Fibroblast of the aortic adventitia (primary cell): ENCODE results near the gene C8G. TPM values are rescaled to one million over a fixed set of nuclear protein-coding genes. Genes with fewer than 3 reads are reported as not detected.

Experiments
- DNase-seq: peaks from one replicate; pipeline ENCODE4 v3.0.0-alpha.2; 2010; ENCODE audit warnings: low read depth
- H3K4me3 ChIP-seq: 2 replicates; pipeline ENCODE4 v1.5.1; 2011; ENCODE audit warnings: low read depth, mild to moderate bottlenecking, control low read depth, low read length, moderate library complexity
- CTCF ChIP-seq: IDR thresholded peaks from 2 replicates; pipeline ENCODE4 v1.5.1; 2011; ENCODE audit warnings: mild to moderate bottlenecking, low read length, control low read depth, inconsistent platforms; ENCODE audit not compliant: insufficient read depth
- total RNA-seq: library from RNA; depleted of rRNA; stranded (reverse); fragments of >200 nt; gene quantifications from 2 replicates; pipeline ENCODE4 v1.2.3, GENCODE V29; 2012; ENCODE audit warnings: low replicate concordance

The C8G gene
- total RNA-seq, 1 donor: 0.36 TPM

GRCh38 chr9:136965771-136966484 lies 20.9 kb downstream of the C8G start:
- no peak overlapping the region for H3K4me3 ChIP-seq
- DNase-seq: no peak
- no peak for TF ChIP-seq CTCF

GRCh38 chr9:136968333-136969127 lies 23.5 kb downstream of the C8G start:
- TF ChIP-seq CTCF: no peak
- no peak for DNase-seq
- H3K4me3 ChIP-seq: no peak overlapping the region

- H3K4me3 ChIP-seq: no peak overlapping the region
- TF ChIP-seq CTCF: no peak
- no peak for DNase-seq
Measured at GRCh38 chr9:136969150-136969549, 24.1 kb downstream of the C8G start.

- no peak overlapping the region for H3K4me3 ChIP-seq
- TF ChIP-seq CTCF: no peak
- no peak for DNase-seq
Measured at GRCh38 chr9:136969774-136970173, 24.7 kb downstream of the C8G start.

DNA sequence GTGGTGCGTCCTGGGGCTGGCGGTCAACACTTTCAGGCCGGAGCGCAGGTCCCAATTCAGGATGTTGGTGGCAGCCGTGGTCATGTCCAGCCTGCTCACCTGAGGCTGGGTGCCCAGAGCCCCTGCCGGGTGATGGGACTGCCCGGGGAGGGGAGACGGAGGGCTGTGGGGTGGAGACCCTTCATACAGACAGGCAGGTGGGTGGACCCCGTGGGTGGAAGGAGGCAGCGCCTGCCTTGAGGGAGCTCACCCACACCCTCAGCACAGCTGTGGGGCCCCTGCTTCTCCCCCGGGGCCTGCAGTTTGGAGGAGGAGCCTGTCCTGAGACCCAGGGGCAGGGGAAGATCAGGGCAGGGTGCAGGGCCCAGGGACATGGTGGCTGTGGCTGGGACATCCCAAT lies 25.3 kb downstream of the C8G start:
- no peak overlapping the region for H3K4me3 ChIP-seq
- no peak for DNase-seq
- TF ChIP-seq CTCF: no peak

DNA sequence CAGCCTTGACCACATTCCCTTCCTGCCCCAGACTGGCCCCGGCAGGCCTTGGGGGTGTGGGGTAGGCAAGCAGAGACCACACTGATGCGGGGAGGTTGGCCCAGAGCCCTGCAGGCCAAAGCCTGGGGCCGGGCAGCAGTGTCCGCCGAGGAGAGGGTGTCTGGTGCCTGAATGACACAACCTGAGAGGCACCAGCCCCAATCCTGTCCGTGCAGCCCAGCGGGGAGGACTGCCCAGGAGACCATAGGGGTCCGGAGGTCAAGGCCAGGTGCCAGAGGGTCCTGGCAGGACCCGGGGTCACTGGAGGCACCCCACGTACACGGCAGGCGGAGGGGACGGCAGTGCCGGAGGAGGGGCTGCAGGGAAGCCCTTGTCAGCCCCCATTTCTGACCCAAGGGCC lies 26.7 kb downstream of the C8G start:
- no peak for DNase-seq
- H3K4me3 ChIP-seq: no peak overlapping the region
- TF ChIP-seq CTCF: no peak
